OCI-LY7 (cell line): ENCODE measurements around the gene PPP1CA. TPM values are rescaled to one million over a fixed set of nuclear protein-coding genes. Genes with fewer than 3 reads are reported as not detected.

ENCODE experiments used
- BruUV-seq: library from RNA; stranded (reverse); fragments of 400-500 nt; replicated peaks from 2 replicates; lab custom pipeline; 2021; lab: Mats Ljungman, UMichigan
- CTCF ChIA-PET: fragments of 300-600 bp; sonication (Branson Sonifier 250); formaldehyde crosslinking; loops from one replicate; lab custom pipeline; 2022; ENCODE audit warnings: antibody characterized with exemption; ENCODE audit not compliant: unreplicated experiment; lab: Charles Lee
- POLR2A ChIA-PET: fragments of 300-600 bp; sonication (Branson Sonifier 250); formaldehyde crosslinking; loops from one replicate; lab custom pipeline; 2022; ENCODE audit warnings: antibody characterized with exemption; lab: Charles Lee
- DNase-seq: peaks from one replicate; pipeline ENCODE4 v3.0.0-alpha.2; 2015; ENCODE audit warnings: low spot score
- H2AFZ ChIP-seq: fragments of 200-600 bp; sonication (generic), shearing (Covaris generic); 2 replicates; pipeline ENCODE4 v1.6.1; 2014; ENCODE audit warnings: mild to moderate bottlenecking, antibody characterized with exemption, low read length, moderate library complexity
- H3K27ac ChIP-seq: fragments of 200-600 bp; sonication (generic); 2 replicates; pipeline ENCODE4 v1.5.1; 2014; ENCODE audit warnings: mixed run types, low read depth, mild to moderate bottlenecking, moderate library complexity, low read length, inconsistent platforms; ENCODE audit not compliant: poor library complexity, severe bottlenecking
- H3K36me3 ChIP-seq: fragments of 200-600 bp; sonication (generic); 2 replicates; pipeline ENCODE4 v1.6.1; 2014; ENCODE audit warnings: mild to moderate bottlenecking, antibody characterized with exemption, low read length, moderate library complexity, mixed read lengths; ENCODE audit not compliant: insufficient read depth
- H3K4me1 ChIP-seq: fragments of 200-600 bp; sonication (generic); 2 replicates; pipeline ENCODE4 v1.5.1; 2014; ENCODE audit warnings: mild to moderate bottlenecking, low read length; ENCODE audit not compliant: insufficient read depth, poor library complexity, severe bottlenecking
- H3K4me2 ChIP-seq: fragments of 200-600 bp; sonication (generic); 2 replicates; pipeline ENCODE4 v1.6.1; 2014; ENCODE audit warnings: mild to moderate bottlenecking, low read length
- H3K4me3 ChIP-seq: fragments of 200-600 bp; sonication (generic); 2 replicates; pipeline ENCODE4 v1.5.1; 2014; ENCODE audit warnings: mild to moderate bottlenecking, low read depth, low read length; ENCODE audit not compliant: poor library complexity, severe bottlenecking
- H3K79me2 ChIP-seq: fragments of 200-600 bp; sonication (generic); 2 replicates; pipeline ENCODE4 v1.6.1; 2016; ENCODE audit warnings: low read depth, mild to moderate bottlenecking, low read length, moderate library complexity, mixed read lengths; ENCODE audit not compliant: insufficient read depth
- H3K9me2 ChIP-seq: fragments of 200-600 bp; sonication (generic); 2 replicates; pipeline ENCODE4 v1.6.1; 2016; ENCODE audit warnings: mild to moderate bottlenecking, low read length, mixed read lengths; ENCODE audit not compliant: insufficient read depth
- H3K9me3 ChIP-seq: fragments of 200-600 bp; sonication (generic); 2 replicates; pipeline ENCODE4 v1.6.1; 2014; ENCODE audit warnings: mild to moderate bottlenecking, mixed run types, low read length, mixed read lengths
- H4K20me1 ChIP-seq: fragments of 200-600 bp; sonication (generic); 2 replicates; pipeline ENCODE4 v1.6.1; 2014; ENCODE audit warnings: mild to moderate bottlenecking, antibody characterized with exemption, low read length, moderate library complexity, mixed read lengths; ENCODE audit not compliant: insufficient read depth
- EZH2phosphoT487 ChIP-seq: fragments of 200-600 bp; sonication (generic); IDR thresholded peaks from 2 replicates; pipeline ENCODE4 v1.6.1; 2018; ENCODE audit warnings: low read depth, borderline replicate concordance, mild to moderate bottlenecking, mixed run types, antibody characterized with exemption, low read length, moderate library complexity, mixed read lengths
- intact Hi-C: fragments of 100-400 bp; cut with micrococcal nuclease; formaldehyde crosslinking; loops from one replicate; pipeline ENCODE4 v1.10.0; 2022; ENCODE audit not compliant: unreplicated experiment
- total RNA-seq, 2 experiments: library from RNA; depleted of rRNA in 1 of 2; stranded (reverse); fragments of >200 nt in 1 of 2; shearing (Covaris generic) in 1 of 2; gene quantifications; 2 replicates each; pipeline ENCODE4 v1.2.3, GENCODE V29; 2014 to 2022
- TF ChIP-seq, protein P1 (sequence below): fragments of 200-600 bp; sonication (generic); conservative IDR thresholded peaks from 2 replicates; pipeline ENCODE4 v1.5.1; 2014; ENCODE audit warnings: mild to moderate bottlenecking, antibody characterized with exemption, low read length, moderate library complexity, mixed read lengths

The PPP1CA gene
- total RNA-seq, 2 experiments from 2014 or later = 210 to 311 TPM

DNA sequence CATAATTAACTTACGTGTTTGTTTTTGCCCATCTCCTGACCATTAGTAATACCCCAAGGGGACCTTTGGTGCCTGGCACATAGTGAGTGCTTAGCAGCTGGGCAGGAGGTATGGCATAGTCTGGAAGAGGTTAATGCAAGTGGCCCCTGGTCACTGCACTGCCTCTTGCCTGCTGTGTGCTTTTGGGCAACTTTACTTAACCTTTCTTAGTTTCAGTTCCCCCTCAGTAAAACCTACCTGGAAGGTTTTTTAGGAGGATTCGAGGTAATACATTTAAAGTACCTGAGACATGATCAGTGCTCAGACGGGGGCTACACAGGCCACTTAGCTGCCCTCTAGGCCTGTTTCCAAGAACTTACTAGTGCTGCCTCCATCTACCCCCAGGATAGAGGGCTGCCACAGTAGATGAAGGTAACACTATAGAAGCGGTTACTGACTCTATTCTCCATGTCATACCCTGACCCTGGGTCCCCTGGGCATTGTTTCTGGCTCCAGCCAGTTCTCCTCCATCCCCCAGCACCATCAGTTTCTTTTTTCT, 51.7 kb downstream of the PPP1CA start:
- H3K9me2 ChIP-seq = no peaks in the 10 kb centered on the region

DNA sequence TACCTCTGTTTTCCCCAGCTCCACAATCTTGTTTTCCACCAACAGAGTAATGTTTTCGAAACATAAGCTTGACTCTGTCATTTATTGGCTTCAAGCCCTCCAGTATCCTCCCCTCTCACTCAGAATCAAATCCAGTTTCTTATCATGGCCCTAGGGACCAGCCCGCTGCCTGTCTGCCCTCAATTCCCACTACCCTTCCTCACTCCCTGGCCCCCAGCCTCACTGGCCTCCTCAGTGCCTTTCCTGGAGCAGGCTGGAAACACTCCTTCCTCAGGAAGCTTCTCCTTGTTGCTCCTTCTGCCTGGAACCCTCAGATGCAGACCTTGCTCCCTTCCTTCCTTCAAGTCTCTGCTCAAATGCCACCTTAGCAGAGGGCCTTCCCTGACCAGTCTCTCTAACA, 52.2 kb downstream of the PPP1CA start:
- no peaks in the 10 kb centered on the region for H3K9me3 ChIP-seq
- no peak overlapping the region for H3K4me3 ChIP-seq
- no peak overlapping the region for H3K27ac ChIP-seq
- DNase-seq = no peak
- intact Hi-C loops = no loop called here
- H2AFZ ChIP-seq = no peak overlapping the region
- no peaks in the 10 kb centered on the region for H3K9me2 ChIP-seq
- ChIA-PET POLR2A (interaction anchor here (0.8 to 9.3 kb wide), 2 partner anchors 30 to 32 kb away, joined by 5 to 106 read pairs; no protein-coding TSS in a partner anchor), CTCF (interaction anchor here (0.9 to 1.2 kb wide), 2 partner anchors 32 to 55 kb away, joined by 3 to 7 read pairs; partner anchors contain the start of gene TBC1D10C)
- H4K20me1 ChIP-seq = no peaks in the 10 kb centered on the region
- peak overlapping the region; percentile 40 for H3K4me2 ChIP-seq
- H3K79me2 ChIP-seq = peaks cover 4% of the 10 kb centered on the region; the same call in 1 of the 2 replicates
- BruUV-seq = no TSS peak
- H3K36me3 ChIP-seq = peaks cover 9% of the 10 kb centered on the region; the same call in 1 of the 2 replicates
- TF ChIP-seq, protein P1, sequence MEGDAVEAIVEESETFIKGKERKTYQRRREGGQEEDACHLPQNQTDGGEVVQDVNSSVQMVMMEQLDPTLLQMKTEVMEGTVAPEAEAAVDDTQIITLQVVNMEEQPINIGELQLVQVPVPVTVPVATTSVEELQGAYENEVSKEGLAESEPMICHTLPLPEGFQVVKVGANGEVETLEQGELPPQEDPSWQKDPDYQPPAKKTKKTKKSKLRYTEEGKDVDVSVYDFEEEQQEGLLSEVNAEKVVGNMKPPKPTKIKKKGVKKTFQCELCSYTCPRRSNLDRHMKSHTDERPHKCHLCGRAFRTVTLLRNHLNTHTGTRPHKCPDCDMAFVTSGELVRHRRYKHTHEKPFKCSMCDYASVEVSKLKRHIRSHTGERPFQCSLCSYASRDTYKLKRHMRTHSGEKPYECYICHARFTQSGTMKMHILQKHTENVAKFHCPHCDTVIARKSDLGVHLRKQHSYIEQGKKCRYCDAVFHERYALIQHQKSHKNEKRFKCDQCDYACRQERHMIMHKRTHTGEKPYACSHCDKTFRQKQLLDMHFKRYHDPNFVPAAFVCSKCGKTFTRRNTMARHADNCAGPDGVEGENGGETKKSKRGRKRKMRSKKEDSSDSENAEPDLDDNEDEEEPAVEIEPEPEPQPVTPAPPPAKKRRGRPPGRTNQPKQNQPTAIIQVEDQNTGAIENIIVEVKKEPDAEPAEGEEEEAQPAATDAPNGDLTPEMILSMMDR = no peak
- no peak for TF ChIP-seq EZH2phosphoT487
- peaks cover 65% of the 10 kb centered on the region for H3K4me1 ChIP-seq

More for the DNA sequence above, 51.7 kb downstream of the PPP1CA start:
- no peak for DNase-seq
- intact Hi-C loops = loop anchor here (5.0 to 10.0 kb wide), 4 partner anchors 117 to 235 kb away; partner anchors contain the start of genes AIP, CDK2AP2, GSTP1 and PITPNM1
- Histone ChIP-seq H3K27ac (no peak overlapping the region), H3K79me2 (peaks cover 4% of the 10 kb centered on the region; the same call in 1 of the 2 replicates), H3K4me2 (peak overlapping the region; percentile 40), H3K36me3 (peaks cover 9% of the 10 kb centered on the region; the same call in 1 of the 2 replicates), H3K4me3 (no peak overlapping the region), H4K20me1 (no peaks in the 10 kb centered on the region), H3K9me3 (no peaks in the 10 kb centered on the region), H3K4me1 (peaks cover 69% of the 10 kb centered on the region), H2AFZ (no peak overlapping the region)
- POLR2A ChIA-PET = interaction anchor here (0.7 to 9.3 kb wide), 3 partner anchors 29 to 1435 kb away, joined by 4 to 106 read pairs (median 4); partner anchors contain the start of gene KDM2A
- no peak for TF ChIP-seq EZH2phosphoT487
- TF ChIP-seq, protein P1 = no peak
- CTCF ChIA-PET = interaction anchor here (1.2 kb wide), 1 partner anchor 31 kb away, joined by 7 read pairs; no protein-coding TSS in a partner anchor
- no TSS peak for BruUV-seq

DNA sequence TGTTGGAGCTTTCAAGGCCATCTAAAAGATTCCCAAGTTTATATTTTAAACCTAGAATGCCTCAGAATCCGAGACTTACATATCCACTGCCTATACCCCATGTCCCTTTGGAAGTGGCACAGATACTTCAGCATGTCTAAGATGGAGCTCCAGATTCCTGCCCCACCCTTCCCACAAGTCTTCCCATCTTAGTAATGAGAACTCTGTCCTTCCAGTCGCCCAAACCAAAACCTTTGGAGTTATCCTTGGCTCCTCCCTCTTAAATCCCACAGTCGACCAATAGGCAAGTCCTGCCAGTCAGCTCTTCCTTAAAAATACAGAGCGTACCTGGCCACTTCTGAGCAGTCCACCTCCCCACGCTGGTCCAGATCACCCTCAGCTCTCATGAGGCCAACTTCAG, 52.6 kb downstream of the PPP1CA start:
- TF ChIP-seq, protein P1 = no peak
- no peak for TF ChIP-seq EZH2phosphoT487

More for the DNA sequence above, 52.6 kb downstream of the PPP1CA start:
- no TSS peak for BruUV-seq
- Histone ChIP-seq H3K4me1 (peaks cover 65% of the 10 kb centered on the region), H3K79me2 (peaks cover 4% of the 10 kb centered on the region; the same call in 1 of the 2 replicates), H3K36me3 (peaks cover 9% of the 10 kb centered on the region; the same call in 1 of the 2 replicates), H3K9me3 (no peaks in the 10 kb centered on the region), H3K27ac (no peak overlapping the region), H3K4me2 (no peak overlapping the region), H4K20me1 (no peaks in the 10 kb centered on the region), H2AFZ (no peak overlapping the region), H3K4me3 (no peak overlapping the region), H3K9me2 (no peaks in the 10 kb centered on the region)
- ChIA-PET CTCF (interaction anchor here (0.9 to 1.2 kb wide), 2 partner anchors 32 to 55 kb away, joined by 3 to 7 read pairs; partner anchors contain the start of gene TBC1D10C), POLR2A (interaction anchor here (0.8 to 9.3 kb wide), 2 partner anchors 30 to 32 kb away, joined by 5 to 106 read pairs; no protein-coding TSS in a partner anchor)
- intact Hi-C loops = no loop called here
- DNase-seq = no peak
